ENCODE results near the gene NAGLU.

Gene NAGLU

GRCh38 chr17:42581744-42582270 lies 45.8 kb downstream of the NAGLU start:
- TF ChIP-seq POLR2A (IDR thresholded peaks at IDR 0.05; ENCODE audit: low read depth, low read length) (no peak), PAX5 (IDR thresholded peaks at IDR 0.05; ENCODE audit: insufficient read depth, low read length, severe bottlenecking) (no peak), SPI1 (IDR thresholded peaks at IDR 0.05; ENCODE audit: low read depth, low read length) (no peak)
- FAIRE-seq (no peak), DNase-seq (ENCODE audit: insufficient read length, low spot score) (no peak)

- DNase-seq (ENCODE audit: insufficient read length, low spot score), result no peak
- TF ChIP-seq POLR2A (IDR thresholded peaks at IDR 0.05; ENCODE audit: low read depth, low read length) (no peak), POLR2AphosphoS5 (IDR thresholded peaks at IDR 0.05; ENCODE audit: low read depth, low read length) (no peak), POU2F2 (IDR thresholded peaks at IDR 0.05; ENCODE audit: low read depth, low read length) (no peak), SPI1 (IDR thresholded peaks at IDR 0.05; ENCODE audit: low read depth, low read length) (no peak), TAF1 (IDR thresholded peaks at IDR 0.05; ENCODE audit: low read depth, low read length) (no peak), PAX5 (IDR thresholded peaks at IDR 0.05; ENCODE audit: insufficient read depth, low read length, severe bottlenecking) (no peak)
- no peak for FAIRE-seq
These were observed 48.8 kb downstream of the NAGLU start for GRCh38 chr17:42584880-42585279.

GRCh38 chr17:42585353-42585752 lies 49.3 kb downstream of the NAGLU start:
- DNase-seq (ENCODE audit: insufficient read length, low spot score), result no peak
- FAIRE-seq, result peak; percentile 83
- TF ChIP-seq POU2F2 (IDR thresholded peaks at IDR 0.05; ENCODE audit: low read depth, low read length) (no peak), SPI1 (IDR thresholded peaks at IDR 0.05; ENCODE audit: low read depth, low read length) (no peak), POLR2AphosphoS5 (IDR thresholded peaks at IDR 0.05; ENCODE audit: low read depth, low read length) (no peak), POLR2A (IDR thresholded peaks at IDR 0.05; ENCODE audit: low read depth, low read length) (no peak), TAF1 (IDR thresholded peaks at IDR 0.05; ENCODE audit: low read depth, low read length) (no peak), PAX5 (IDR thresholded peaks at IDR 0.05; ENCODE audit: insufficient read depth, low read length, severe bottlenecking) (no peak)

- FAIRE-seq (peak; percentile 92), DNase-seq (ENCODE audit: insufficient read length, low spot score) (peak; percentile 62)
These were observed 50.6 kb downstream of the NAGLU start for GRCh38 chr17:42586514-42587230.

GRCh38 chr17:42590886-42591285 lies 54.8 kb downstream of the NAGLU start:
- DNase-seq (ENCODE audit: insufficient read length, low spot score), result no peak
- TF ChIP-seq SPI1 (IDR thresholded peaks at IDR 0.05; ENCODE audit: low read depth, low read length) (no peak), POLR2A (IDR thresholded peaks at IDR 0.05; ENCODE audit: low read depth, low read length) (no peak), PAX5 (IDR thresholded peaks at IDR 0.05; ENCODE audit: insufficient read depth, low read length, severe bottlenecking) (no peak), TAF1 (IDR thresholded peaks at IDR 0.05; ENCODE audit: low read depth, low read length) (no peak), POLR2AphosphoS5 (IDR thresholded peaks at IDR 0.05; ENCODE audit: low read depth, low read length) (no peak), POU2F2 (IDR thresholded peaks at IDR 0.05; ENCODE audit: low read depth, low read length) (no peak)
- FAIRE-seq, result no peak

More at GRCh38 chr17:42586514-42587230, 50.6 kb downstream of the NAGLU start:
- no peak for TF ChIP-seq TAF1 (IDR thresholded peaks at IDR 0.05; ENCODE audit: low read depth, low read length)
- peak; percentile 76 for TF ChIP-seq SPI1 (IDR thresholded peaks at IDR 0.05; ENCODE audit: low read depth, low read length)

- FAIRE-seq, result no peak
- TF ChIP-seq POLR2AphosphoS5 (IDR thresholded peaks at IDR 0.05; ENCODE audit: low read depth, low read length) (no peak), SPI1 (IDR thresholded peaks at IDR 0.05; ENCODE audit: low read depth, low read length) (no peak), TAF1 (IDR thresholded peaks at IDR 0.05; ENCODE audit: low read depth, low read length) (no peak), PAX5 (IDR thresholded peaks at IDR 0.05; ENCODE audit: insufficient read depth, low read length, severe bottlenecking) (no peak), POU2F2 (IDR thresholded peaks at IDR 0.05; ENCODE audit: low read depth, low read length) (no peak)
- no peak for DNase-seq (ENCODE audit: insufficient read length, low spot score)
These were observed 55.4 kb downstream of the NAGLU start for GRCh38 chr17:42591411-42591810.
